ENCODE measurements around the gene AMBP.
A peak's percentile ranks its signal among the peaks of the same experiment; 100 is the strongest.

AMBP gene

DNA sequence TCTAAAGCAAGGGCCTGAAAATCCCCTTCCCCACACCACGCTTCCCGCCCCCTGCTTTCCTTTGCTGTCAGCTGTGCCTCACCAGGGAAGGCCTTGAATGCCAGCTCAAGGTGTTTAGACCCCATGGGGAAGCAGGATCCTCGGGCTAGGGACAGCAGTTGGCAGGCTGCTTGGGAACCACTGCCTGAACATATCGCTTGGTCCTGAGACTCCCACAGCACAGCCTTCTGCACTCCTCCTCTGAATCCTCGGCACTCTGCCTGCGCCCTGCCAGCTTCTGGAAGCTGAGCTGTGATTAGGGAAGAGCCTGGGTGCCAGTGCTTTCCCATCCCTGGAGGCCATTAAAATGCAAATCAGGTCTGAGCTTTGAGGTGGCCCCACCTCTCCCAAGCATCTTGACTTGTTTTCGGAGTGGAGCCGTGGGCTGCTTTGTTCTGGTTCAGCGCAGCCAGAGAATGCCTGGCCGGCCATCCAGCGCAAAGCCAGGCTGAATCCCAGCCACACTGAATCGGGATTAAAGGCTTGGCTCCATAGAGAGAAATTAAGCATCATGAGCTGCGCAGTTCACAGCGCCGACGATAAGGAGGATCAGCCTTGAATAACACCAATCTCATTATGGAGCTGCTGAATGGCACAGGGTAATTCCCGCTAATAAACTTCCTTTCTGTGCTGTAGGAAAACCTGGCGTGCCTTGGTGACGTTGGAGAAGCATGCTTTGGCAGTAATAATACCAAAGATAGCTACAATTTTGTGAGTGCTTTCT is 40.0 kb downstream of the AMBP start:
- no peak overlapping the region for H4K8ac ChIP-seq (ENCODE audit: low read depth, low read length)

GRCh38 chr9:114037249-114037648 is 40.9 kb downstream of the AMBP start:
- H3K9ac ChIP-seq (ENCODE audit: low read depth, low read length, poor library complexity): no peak overlapping the region
- H3K23ac ChIP-seq (ENCODE audit: low read depth, low read length, poor library complexity): no peak overlapping the region
- DNase-seq (ENCODE audit: low spot score): no peak
- no peak overlapping the region for H4K8ac ChIP-seq (ENCODE audit: low read depth, low read length)
- H2BK5ac ChIP-seq (ENCODE audit: low read length): no peak overlapping the region
- H3K27ac ChIP-seq (replicated peaks; ENCODE audit: low read length): no peak overlapping the region
- no peaks in the 10 kb centered on the region for H3K79me1 ChIP-seq (ENCODE audit: low read depth, low read length)
- H3K9me3 ChIP-seq (replicated peaks in 1 of 2; ENCODE audit: control insufficient read depth in 2 of 2, insufficient read depth in 1 of 2, low read depth in 1 of 2, low read length in 2 of 2): peaks cover 0 to 3% of the 10 kb centered on the region in 2 donors
- H2BK15ac ChIP-seq (ENCODE audit: low read length): no peak overlapping the region
- no peak overlapping the region for H2BK120ac ChIP-seq (ENCODE audit: low read depth, low read length)
- H4K91ac ChIP-seq (ENCODE audit: low read depth, low read length, poor library complexity): no peak overlapping the region
- no peak overlapping the region for H3K18ac ChIP-seq (ENCODE audit: low read length)
- no peak overlapping the region for H3K4ac ChIP-seq (ENCODE audit: low read length)
- no peak overlapping the region for H3K4me3 ChIP-seq (ENCODE audit: low read length in 2 of 2)
- H2AFZ ChIP-seq (ENCODE audit: low read length): no peak overlapping the region
- no peak overlapping the region for H3K4me2 ChIP-seq (ENCODE audit: insufficient read depth, low read length, poor library complexity, severe bottlenecking)
- H3K27me3 ChIP-seq (ENCODE audit: control insufficient read depth in 3 of 3, insufficient read depth in 3 of 3, low read depth in 1 of 3, low read length in 3 of 3): no peaks in the 10 kb centered on the region
- H3K36me3 ChIP-seq (replicated peaks in 1 of 2; ENCODE audit: control insufficient read depth in 2 of 2, insufficient read depth in 2 of 2, low read length in 2 of 2): peaks cover 34 to 69% of the 10 kb centered on the region in 2 donors
- no peak overlapping the region for H3K14ac ChIP-seq (ENCODE audit: low read length)
- H2AK5ac ChIP-seq (ENCODE audit: low read depth, low read length): no peak overlapping the region
- WGBS, 2 donors (ENCODE audit: extremely low coverage in 2 of 2, insufficient read length in 2 of 2, insufficient replicate concordance in 1 of 2): no CpG with 5 or more reads among the region's 5 CpGs
- no peak overlapping the region for H2BK12ac ChIP-seq (ENCODE audit: low read length)
- peaks cover 8 to 16% of the 10 kb centered on the region in 2 donors for H3K4me1 ChIP-seq (ENCODE audit: control insufficient read depth in 2 of 2, insufficient read depth in 1 of 2, low read depth in 1 of 2, low read length in 2 of 2)

More for the DNA sequence above, 40.0 kb downstream of the AMBP start:
- peaks cover 3% of the 10 kb centered on the region in 2 donors for H3K9me3 ChIP-seq (replicated peaks in 1 of 2; ENCODE audit: control insufficient read depth in 2 of 2, insufficient read depth in 1 of 2, low read depth in 1 of 2, low read length in 2 of 2)
- no peak overlapping the region for H3K23ac ChIP-seq (ENCODE audit: low read depth, low read length, poor library complexity)
- peak overlapping the region; percentile 83 for H3K9ac ChIP-seq (ENCODE audit: low read depth, low read length, poor library complexity)
- no peak overlapping the region for H4K91ac ChIP-seq (ENCODE audit: low read depth, low read length, poor library complexity)
- no peak overlapping the region for H3K4me3 ChIP-seq (ENCODE audit: low read length in 2 of 2)
- peak overlapping the region; percentile 12 for H2AFZ ChIP-seq (ENCODE audit: low read length)
- H2BK12ac ChIP-seq (ENCODE audit: low read length): no peak overlapping the region
- H3K4me1 ChIP-seq (ENCODE audit: control insufficient read depth in 2 of 2, insufficient read depth in 1 of 2, low read depth in 1 of 2, low read length in 2 of 2): peaks cover 8 to 9% of the 10 kb centered on the region in 2 donors
- no peaks in the 10 kb centered on the region for H3K27me3 ChIP-seq (ENCODE audit: control insufficient read depth in 3 of 3, insufficient read depth in 3 of 3, low read depth in 1 of 3, low read length in 3 of 3)
- no CpG with 5 or more reads among the region's 19 CpGs for WGBS, 2 donors (ENCODE audit: extremely low coverage in 2 of 2, insufficient read length in 2 of 2, insufficient replicate concordance in 1 of 2)
- peak overlapping the region; percentile 85 for H3K27ac ChIP-seq (replicated peaks; ENCODE audit: low read length)
- peak; percentile 75 for DNase-seq (ENCODE audit: low spot score)
- H3K18ac ChIP-seq (ENCODE audit: low read length): peak overlapping the region; percentile 90
- H3K4ac ChIP-seq (ENCODE audit: low read length): peak overlapping the region; percentile 70
- H3K36me3 ChIP-seq (replicated peaks in 1 of 2; ENCODE audit: control insufficient read depth in 2 of 2, insufficient read depth in 2 of 2, low read length in 2 of 2): peaks cover 27 to 69% of the 10 kb centered on the region in 2 donors
- H2BK5ac ChIP-seq (ENCODE audit: low read length): no peak overlapping the region
- H2AK5ac ChIP-seq (ENCODE audit: low read depth, low read length): peak overlapping the region; percentile 82
- peak overlapping the region; percentile 69 for H2BK15ac ChIP-seq (ENCODE audit: low read length)
- no peak overlapping the region for H3K4me2 ChIP-seq (ENCODE audit: insufficient read depth, low read length, poor library complexity, severe bottlenecking)
- H3K14ac ChIP-seq (ENCODE audit: low read length): peak overlapping the region; percentile 66
- no peak overlapping the region for H2BK120ac ChIP-seq (ENCODE audit: low read depth, low read length)
- H3K79me1 ChIP-seq (ENCODE audit: low read depth, low read length): no peaks in the 10 kb centered on the region

DNA sequence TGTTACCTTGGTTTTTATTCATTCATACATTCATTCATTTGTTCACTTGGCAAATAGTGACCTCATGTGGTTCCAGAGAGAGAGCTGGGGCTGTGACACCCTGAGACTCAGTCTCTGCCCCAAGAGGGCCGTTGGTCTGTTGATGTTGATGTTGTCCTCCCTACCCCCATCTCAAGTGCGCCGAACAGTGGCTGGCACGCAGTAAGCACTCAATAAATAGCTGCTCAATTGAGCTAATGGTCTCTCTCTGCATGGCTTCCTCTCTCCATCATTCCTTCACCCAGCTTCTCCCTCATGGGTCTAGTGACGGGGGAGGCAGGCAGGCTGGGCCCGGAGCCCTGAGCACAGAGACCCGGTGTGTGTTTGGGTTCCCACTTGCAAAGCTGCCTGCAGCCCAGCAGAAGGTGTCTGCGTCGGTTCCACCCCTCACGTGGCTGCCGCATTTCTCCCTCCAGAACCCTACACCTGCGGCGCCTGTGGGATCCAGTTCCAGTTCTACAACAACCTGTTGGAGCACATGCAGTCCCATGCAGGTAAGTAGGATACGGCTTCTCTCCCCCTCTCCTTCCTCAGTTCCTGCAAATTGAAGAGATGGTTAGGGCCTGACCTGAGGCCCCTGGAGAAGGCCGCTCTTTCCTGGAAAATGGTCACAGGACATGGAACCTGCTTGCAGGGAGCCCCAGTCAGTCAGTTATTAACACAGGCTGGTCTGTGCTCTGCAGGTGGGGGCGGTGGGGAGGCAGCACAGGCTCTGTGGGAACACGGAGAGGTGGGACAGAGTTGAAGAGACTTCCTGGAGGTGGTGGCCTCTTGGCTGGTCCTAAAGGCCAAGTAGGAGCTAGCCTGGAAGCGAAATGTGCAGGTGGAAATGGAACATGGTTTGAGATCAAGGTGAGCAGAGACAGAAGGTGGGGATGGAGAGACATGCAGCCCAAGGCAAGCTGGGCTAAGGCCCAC is 42.0 kb downstream of the AMBP start:
- H3K18ac ChIP-seq (ENCODE audit: low read length): peak overlapping the region; percentile 59
- H3K79me1 ChIP-seq (ENCODE audit: low read depth, low read length): no peaks in the 10 kb centered on the region
- H3K4me2 ChIP-seq (ENCODE audit: insufficient read depth, low read length, poor library complexity, severe bottlenecking): no peak overlapping the region
- no peak overlapping the region for H2BK15ac ChIP-seq (ENCODE audit: low read length)
- no peak overlapping the region for H3K4me3 ChIP-seq (ENCODE audit: low read length in 2 of 2)
- no peak overlapping the region for H2BK12ac ChIP-seq (ENCODE audit: low read length)
- H2BK120ac ChIP-seq (ENCODE audit: low read depth, low read length): no peak overlapping the region
- no peak overlapping the region for H4K8ac ChIP-seq (ENCODE audit: low read depth, low read length)
- H3K27me3 ChIP-seq (ENCODE audit: control insufficient read depth in 3 of 3, insufficient read depth in 3 of 3, low read depth in 1 of 3, low read length in 3 of 3): no peaks in the 10 kb centered on the region
- no peak overlapping the region for H3K14ac ChIP-seq (ENCODE audit: low read length)
- no peak overlapping the region for H3K23ac ChIP-seq (ENCODE audit: low read depth, low read length, poor library complexity)
- H3K36me3 ChIP-seq (replicated peaks in 1 of 2; ENCODE audit: control insufficient read depth in 2 of 2, insufficient read depth in 2 of 2, low read length in 2 of 2): peaks cover 36 to 72% of the 10 kb centered on the region in 2 donors
- H3K4me1 ChIP-seq (ENCODE audit: control insufficient read depth in 2 of 2, insufficient read depth in 1 of 2, low read depth in 1 of 2, low read length in 2 of 2): peaks cover 8 to 20% of the 10 kb centered on the region in 2 donors
- no peak overlapping the region for H2AK5ac ChIP-seq (ENCODE audit: low read depth, low read length)
- H3K9ac ChIP-seq (ENCODE audit: low read depth, low read length, poor library complexity): no peak overlapping the region
- no peak for DNase-seq (ENCODE audit: low spot score)
- no peak overlapping the region for H2BK5ac ChIP-seq (ENCODE audit: low read length)
- no peak overlapping the region for H3K4ac ChIP-seq (ENCODE audit: low read length)
- no CpG with 5 or more reads among the region's 18 CpGs for whole genome bisulfite sequencing, 2 donors (ENCODE audit: extremely low coverage in 2 of 2, insufficient read length in 2 of 2, insufficient replicate concordance in 1 of 2)
- no peak overlapping the region for H2AFZ ChIP-seq (ENCODE audit: low read length)
- H4K91ac ChIP-seq (ENCODE audit: low read depth, low read length, poor library complexity): no peak overlapping the region
- no peak overlapping the region for H3K27ac ChIP-seq (replicated peaks; ENCODE audit: low read length)
- H3K9me3 ChIP-seq (replicated peaks in 1 of 2; ENCODE audit: control insufficient read depth in 2 of 2, insufficient read depth in 1 of 2, low read depth in 1 of 2, low read length in 2 of 2): peaks cover 0 to 3% of the 10 kb centered on the region in 2 donors
